GM23338 (cell line): Measurements from ENCODE around the gene LDLRAD3. TPM values are rescaled to one million over a fixed set of nuclear protein-coding genes. Genes with fewer than 3 reads are reported as not detected.

Source experiments
- ATAC-seq: fragments of 200-7000 bp; cut with Tn5 transposase; 3 replicates; pipeline ENCODE4 v1.9.1; 2020
- DNase-seq: peaks from one replicate; pipeline ENCODE4 v3.0.0-alpha.2; 2015; ENCODE audit warnings: low spot score
- H2AFZ ChIP-seq: fragments of 200-600 bp; sonication (generic); 2 replicates; pipeline ENCODE4 v1.8.0; 2016; ENCODE audit warnings: antibody characterized with exemption, mild to moderate bottlenecking, moderate library complexity
- H3F3A ChIP-seq: fragments of 200-600 bp; sonication (generic); replicated peaks from 2 replicates; pipeline ENCODE4 v1.8.0; 2017; ENCODE audit warnings: antibody characterized with exemption, mixed run types, low read depth
- H3K27ac ChIP-seq: fragments of 200-600 bp; sonication (generic); 2 replicates; pipeline ENCODE4 v1.6.1; 2016; ENCODE audit warnings: low read depth
- H3K27me3 ChIP-seq: fragments of 200-600 bp; sonication (generic); 2 replicates; pipeline ENCODE4 v1.8.0; 2016; ENCODE audit warnings: mild to moderate bottlenecking, mixed run types, moderate library complexity; ENCODE audit not compliant: insufficient read depth
- H3K36me3 ChIP-seq: fragments of 200-600 bp; sonication (generic); 2 replicates; pipeline ENCODE4 v1.8.0; 2016; ENCODE audit warnings: mild to moderate bottlenecking; ENCODE audit not compliant: insufficient read depth
- H3K4me1 ChIP-seq: fragments of 200-600 bp; sonication (generic); 2 replicates; pipeline ENCODE4 v1.8.0; 2016; ENCODE audit warnings: mild to moderate bottlenecking, moderate library complexity; ENCODE audit not compliant: insufficient read depth
- H3K4me2 ChIP-seq: fragments of 200-600 bp; sonication (generic); 2 replicates; pipeline ENCODE4 v1.7.1; 2017; ENCODE audit warnings: mixed run types
- H3K4me3 ChIP-seq: fragments of 200-600 bp; sonication (generic); 2 replicates; pipeline ENCODE4 v1.6.1; 2016; ENCODE audit warnings: mixed run types
- H3K79me2 ChIP-seq: fragments of 200-600 bp; sonication (generic); replicated peaks from 2 replicates; pipeline ENCODE4 v1.8.0; 2017; ENCODE audit warnings: mild to moderate bottlenecking; ENCODE audit not compliant: insufficient read depth
- H3K9me2 ChIP-seq: fragments of 200-600 bp; sonication (generic); 2 replicates; pipeline ENCODE4 v1.8.0; 2017; ENCODE audit not compliant: insufficient read depth
- H4K20me1 ChIP-seq: fragments of 200-600 bp; sonication (generic); replicated peaks from 2 replicates; pipeline ENCODE4 v1.8.0; 2017; ENCODE audit warnings: mild to moderate bottlenecking; ENCODE audit not compliant: insufficient read depth
- H3K27ac Mint-ChIP-seq: 2 replicates; pipeline ENCODE4 v1.8.0; 2020; ENCODE audit warnings: inconsistent platforms, mild to moderate bottlenecking, moderate library complexity, mixed read lengths
- H3K27me3 Mint-ChIP-seq: 3 replicates; pipeline ENCODE4 v1.8.0; 2022; ENCODE audit warnings: low read depth, mild to moderate bottlenecking, moderate library complexity, mixed read lengths, inconsistent platforms; ENCODE audit not compliant: insufficient read depth, poor library complexity
- H3K36me3 Mint-ChIP-seq: 3 replicates; pipeline ENCODE4 v1.8.0; 2021; ENCODE audit warnings: low read depth, mild to moderate bottlenecking, inconsistent platforms, moderate library complexity, mixed read lengths
- H3K4me1 Mint-ChIP-seq: 3 replicates; pipeline ENCODE4 v1.8.0; 2020; ENCODE audit warnings: mild to moderate bottlenecking, inconsistent platforms, mixed read lengths
- H3K4me3 Mint-ChIP-seq: 3 replicates; pipeline ENCODE4 v1.8.0; 2021; ENCODE audit warnings: moderate library complexity, mild to moderate bottlenecking, inconsistent platforms, mixed read lengths
- H3K9me3 Mint-ChIP-seq: 3 replicates; pipeline ENCODE4 v1.8.0; 2020; ENCODE audit warnings: moderate library complexity, mild to moderate bottlenecking, inconsistent platforms, mixed read lengths
- CREB1 ChIP-seq: fragments of 250-450 bp; sonication (Bioruptor Pico); IDR thresholded peaks from 2 replicates; pipeline ENCODE4 v1.5.0; 2020; ENCODE audit warnings: low read depth, mild to moderate bottlenecking, moderate library complexity
- ETS1 ChIP-seq: IDR thresholded peaks from 2 replicates; pipeline ENCODE4 v1.6.1; 2016; ENCODE audit warnings: antibody characterized with exemption
- EZH2phosphoT487 ChIP-seq: fragments of 200-600 bp; sonication (generic); IDR thresholded peaks from one replicate; pipeline ENCODE4 v1.8.1; 2018; ENCODE audit warnings: antibody characterized with exemption; ENCODE audit not compliant: unreplicated experiment
- STAT1 ChIP-seq: IDR thresholded peaks from one replicate; pipeline ENCODE4 v1.6.1; 2016; ENCODE audit warnings: antibody characterized with exemption; ENCODE audit not compliant: unreplicated experiment
- ZNF114 ChIP-seq: fragments of 250-450 bp; sonication (Bioruptor Pico); IDR thresholded peaks from 2 replicates; pipeline ENCODE4 v1.5.0; 2020; ENCODE audit warnings: mild to moderate bottlenecking, moderate library complexity
- ZNF462 ChIP-seq: fragments of 250-450 bp; sonication (Bioruptor Pico); IDR thresholded peaks from 2 replicates; pipeline ENCODE4 v1.5.0; 2020; ENCODE audit warnings: mild to moderate bottlenecking, moderate library complexity
- polyA plus RNA-seq: library from polyadenylated mRNA; unstranded; fragments of >200 nt; fragmentation: Nextera tagmentation; extraction: Ambion mirVana; gene quantifications from 2 replicates; pipeline ENCODE4 v1.2.1, GENCODE V29; 2016
- total RNA-seq: library from RNA; depleted of rRNA; stranded (reverse); fragments of >200 nt; shearing (Covaris generic); gene quantifications from 2 replicates; pipeline ENCODE4 v1.2.3, GENCODE V29; 2014
- TF ChIP-seq, protein P1 (sequence below), 2 experiments: fragments of 200-600 bp in 1 of 2; sonication (generic) in 1 of 2; conservative IDR thresholded peaks; 2 replicates each; pipeline versions ENCODE4 v1.5.1 to v1.6.1; 2016 to 2017; ENCODE audit warnings: antibody characterized with exemption in 2 of 2, low read depth in 2 of 2, mild to moderate bottlenecking in 2 of 2, moderate library complexity in 1 of 2

LDLRAD3 gene
- total and polyA plus RNA-seq, 2 experiments from 2014 or later = 8.5 to 19.4 TPM

DNA sequence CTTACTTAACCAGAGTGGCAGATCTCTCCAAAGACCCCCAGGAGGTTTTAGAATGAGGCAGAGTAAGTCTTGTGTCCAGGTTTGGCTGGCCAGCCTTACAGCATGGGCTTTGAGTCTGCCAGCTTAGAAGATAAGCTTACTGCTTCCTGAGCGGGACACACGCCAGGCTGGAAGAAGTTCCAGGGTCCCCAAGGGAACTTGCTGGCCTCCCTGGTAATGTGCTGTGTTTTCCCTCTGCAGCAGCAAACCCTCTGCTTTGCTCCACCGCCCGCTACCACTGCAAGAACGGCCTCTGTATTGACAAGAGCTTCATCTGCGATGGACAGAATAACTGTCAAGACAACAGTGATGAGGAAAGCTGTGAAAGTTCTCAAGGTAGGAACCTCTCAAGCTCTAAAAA is 154.2 kb downstream of the LDLRAD3 start:
- peaks cover 6% of the 10 kb centered on the region; the same call in 1 of the 2 replicates for H3K9me2 ChIP-seq
- H3K4me2 ChIP-seq = no peak overlapping the region
- no peak for ATAC-seq
- H3K4me1 ChIP-seq = peaks cover 9% of the 10 kb centered on the region; the same call in 1 of the 2 replicates
- peaks cover 5% of the 10 kb centered on the region; the same call in 1 of the 3 replicates for H3K4me1 Mint-ChIP-seq
- H3K4me3 Mint-ChIP-seq = no peak overlapping the region
- no peak for DNase-seq
- H3K27ac Mint-ChIP-seq = peak overlapping the region; percentile 13; the same call in 1 of the 2 replicates
- H3K27ac ChIP-seq = peak overlapping the region; percentile 55; the same call in 1 of the 2 replicates
- no peaks in the 10 kb centered on the region for H4K20me1 ChIP-seq
- no peak for TF ChIP-seq ETS1
- peaks cover 22% of the 10 kb centered on the region for H3K9me3 Mint-ChIP-seq
- no peaks in the 10 kb centered on the region for H3K27me3 Mint-ChIP-seq
- H3K4me3 ChIP-seq = no peak overlapping the region
- no peaks in the 10 kb centered on the region for H3K27me3 ChIP-seq
- H3K36me3 ChIP-seq = peaks cover 15% of the 10 kb centered on the region; the same call in 1 of the 2 replicates
- H3K79me2 ChIP-seq = no peaks in the 10 kb centered on the region
- no peak overlapping the region for H2AFZ ChIP-seq
- peaks cover 67% of the 10 kb centered on the region for H3K36me3 Mint-ChIP-seq
- H3F3A ChIP-seq = no peaks in the 10 kb centered on the region

DNA sequence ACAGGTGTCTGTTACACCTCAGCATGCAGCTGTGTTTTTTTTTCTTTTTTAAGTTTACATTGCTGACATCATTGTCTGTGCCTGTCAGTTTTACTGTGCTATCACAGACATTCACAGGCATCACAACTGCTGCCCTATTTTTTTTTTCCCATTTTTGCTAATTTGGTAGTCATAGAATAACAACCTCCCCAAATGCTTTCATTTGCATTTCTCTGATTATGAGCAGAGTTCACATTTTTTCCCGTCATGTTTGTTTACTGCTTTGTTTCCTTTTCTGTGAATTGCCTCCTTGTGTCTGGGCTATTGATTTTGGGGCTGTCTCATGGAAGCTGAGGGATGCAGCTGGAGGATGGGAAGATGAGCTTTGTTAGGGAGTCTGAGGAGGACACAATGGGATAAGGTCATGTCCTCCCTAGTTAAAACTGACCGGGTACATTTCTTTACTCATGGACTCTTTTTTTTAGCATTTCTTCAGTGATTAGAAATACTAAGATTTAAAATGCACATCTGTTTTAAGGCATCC is 155.1 kb downstream of the LDLRAD3 start:
- Histone ChIP-seq H4K20me1 (no peaks in the 10 kb centered on the region), H3F3A (no peaks in the 10 kb centered on the region), H3K27ac (no peak overlapping the region), H2AFZ (no peak overlapping the region), H3K36me3 (peaks cover 9% of the 10 kb centered on the region; the same call in 1 of the 2 replicates), H3K4me3 (no peak overlapping the region), H3K27me3 (no peaks in the 10 kb centered on the region), H3K9me2 (peaks cover 8% of the 10 kb centered on the region; the same call in 1 of the 2 replicates), H3K4me1 (peaks cover 9% of the 10 kb centered on the region; the same call in 1 of the 2 replicates), H3K4me2 (no peak overlapping the region), H3K79me2 (no peaks in the 10 kb centered on the region; the same call in 1 of the 2 replicates)
- Mint-ChIP-seq H3K9me3 (peaks cover 15% of the 10 kb centered on the region), H3K27me3 (no peaks in the 10 kb centered on the region), H3K36me3 (peaks cover 65% of the 10 kb centered on the region), H3K4me3 (no peak overlapping the region), H3K4me1 (peaks cover 5% of the 10 kb centered on the region; the same call in 1 of the 3 replicates), H3K27ac (peak overlapping the region; percentile 12; the same call in 1 of the 2 replicates)
- DNase-seq (no peak), ATAC-seq (no peak)
- TF ChIP-seq STAT1 (no peak), ZNF462 (CRISPR knock-in tag) (no peak), EZH2phosphoT487 (no peak), ETS1 (no peak), CREB1 (CRISPR knock-in tag) (no peak), ZNF114 (CRISPR knock-in tag) (no peak)
- TF ChIP-seq, protein P1, sequence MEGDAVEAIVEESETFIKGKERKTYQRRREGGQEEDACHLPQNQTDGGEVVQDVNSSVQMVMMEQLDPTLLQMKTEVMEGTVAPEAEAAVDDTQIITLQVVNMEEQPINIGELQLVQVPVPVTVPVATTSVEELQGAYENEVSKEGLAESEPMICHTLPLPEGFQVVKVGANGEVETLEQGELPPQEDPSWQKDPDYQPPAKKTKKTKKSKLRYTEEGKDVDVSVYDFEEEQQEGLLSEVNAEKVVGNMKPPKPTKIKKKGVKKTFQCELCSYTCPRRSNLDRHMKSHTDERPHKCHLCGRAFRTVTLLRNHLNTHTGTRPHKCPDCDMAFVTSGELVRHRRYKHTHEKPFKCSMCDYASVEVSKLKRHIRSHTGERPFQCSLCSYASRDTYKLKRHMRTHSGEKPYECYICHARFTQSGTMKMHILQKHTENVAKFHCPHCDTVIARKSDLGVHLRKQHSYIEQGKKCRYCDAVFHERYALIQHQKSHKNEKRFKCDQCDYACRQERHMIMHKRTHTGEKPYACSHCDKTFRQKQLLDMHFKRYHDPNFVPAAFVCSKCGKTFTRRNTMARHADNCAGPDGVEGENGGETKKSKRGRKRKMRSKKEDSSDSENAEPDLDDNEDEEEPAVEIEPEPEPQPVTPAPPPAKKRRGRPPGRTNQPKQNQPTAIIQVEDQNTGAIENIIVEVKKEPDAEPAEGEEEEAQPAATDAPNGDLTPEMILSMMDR (conservative IDR thresholded peaks at IDR 0.05; ENCODE audit: low read depth in 2 of 2) = no peak
